ENCODE measurements around the gene NRROS. TPM values are rescaled to one million over a fixed set of nuclear protein-coding genes. Genes with fewer than 3 reads are reported as not detected.

The NRROS gene
- total RNA-seq, 6 experiments from 2014 or later, result 0.07 to 0.23 (median 0.13) TPM; not detected in 1

DNA sequence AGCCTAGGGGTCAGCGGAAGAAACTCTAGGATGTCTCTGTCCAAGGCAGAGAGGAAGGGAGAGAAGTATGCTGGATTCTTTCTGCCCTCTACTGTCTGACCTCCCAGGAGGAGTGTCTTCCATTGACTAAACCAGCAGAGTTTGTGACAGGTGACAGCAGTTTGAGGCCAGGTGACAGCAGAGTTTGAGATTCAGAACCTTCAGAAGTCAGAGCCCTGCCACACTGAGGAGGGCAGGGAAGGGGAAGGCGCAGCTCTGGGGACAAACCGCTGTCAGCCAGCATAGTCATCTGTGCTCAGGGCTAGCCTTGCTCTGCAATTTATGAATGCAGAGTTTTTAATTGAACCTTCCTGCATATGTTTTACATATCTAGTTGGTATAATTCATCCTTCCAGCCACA is 12.3 kb downstream of the NRROS start:
- Mint-ChIP-seq H3K4me3 (no peak overlapping the region), H3K27ac (peak overlapping the region; percentile 84; the same call in 1 of the 2 replicates), H3K27me3 (ENCODE audit: insufficient read depth) (peaks cover 15% of the 10 kb centered on the region), H3K9me3 (no peaks in the 10 kb centered on the region), H3K4me1 (ENCODE audit: low read depth) (peaks cover 21% of the 10 kb centered on the region), H3K36me3 (ENCODE audit: low read depth) (no peaks in the 10 kb centered on the region; the same call in 1 of the 2 replicates)
- TF ChIP-seq, protein P1, sequence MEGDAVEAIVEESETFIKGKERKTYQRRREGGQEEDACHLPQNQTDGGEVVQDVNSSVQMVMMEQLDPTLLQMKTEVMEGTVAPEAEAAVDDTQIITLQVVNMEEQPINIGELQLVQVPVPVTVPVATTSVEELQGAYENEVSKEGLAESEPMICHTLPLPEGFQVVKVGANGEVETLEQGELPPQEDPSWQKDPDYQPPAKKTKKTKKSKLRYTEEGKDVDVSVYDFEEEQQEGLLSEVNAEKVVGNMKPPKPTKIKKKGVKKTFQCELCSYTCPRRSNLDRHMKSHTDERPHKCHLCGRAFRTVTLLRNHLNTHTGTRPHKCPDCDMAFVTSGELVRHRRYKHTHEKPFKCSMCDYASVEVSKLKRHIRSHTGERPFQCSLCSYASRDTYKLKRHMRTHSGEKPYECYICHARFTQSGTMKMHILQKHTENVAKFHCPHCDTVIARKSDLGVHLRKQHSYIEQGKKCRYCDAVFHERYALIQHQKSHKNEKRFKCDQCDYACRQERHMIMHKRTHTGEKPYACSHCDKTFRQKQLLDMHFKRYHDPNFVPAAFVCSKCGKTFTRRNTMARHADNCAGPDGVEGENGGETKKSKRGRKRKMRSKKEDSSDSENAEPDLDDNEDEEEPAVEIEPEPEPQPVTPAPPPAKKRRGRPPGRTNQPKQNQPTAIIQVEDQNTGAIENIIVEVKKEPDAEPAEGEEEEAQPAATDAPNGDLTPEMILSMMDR (IDR thresholded peaks at IDR 0.05), result no peak
- no peak for DNase-seq

DNA sequence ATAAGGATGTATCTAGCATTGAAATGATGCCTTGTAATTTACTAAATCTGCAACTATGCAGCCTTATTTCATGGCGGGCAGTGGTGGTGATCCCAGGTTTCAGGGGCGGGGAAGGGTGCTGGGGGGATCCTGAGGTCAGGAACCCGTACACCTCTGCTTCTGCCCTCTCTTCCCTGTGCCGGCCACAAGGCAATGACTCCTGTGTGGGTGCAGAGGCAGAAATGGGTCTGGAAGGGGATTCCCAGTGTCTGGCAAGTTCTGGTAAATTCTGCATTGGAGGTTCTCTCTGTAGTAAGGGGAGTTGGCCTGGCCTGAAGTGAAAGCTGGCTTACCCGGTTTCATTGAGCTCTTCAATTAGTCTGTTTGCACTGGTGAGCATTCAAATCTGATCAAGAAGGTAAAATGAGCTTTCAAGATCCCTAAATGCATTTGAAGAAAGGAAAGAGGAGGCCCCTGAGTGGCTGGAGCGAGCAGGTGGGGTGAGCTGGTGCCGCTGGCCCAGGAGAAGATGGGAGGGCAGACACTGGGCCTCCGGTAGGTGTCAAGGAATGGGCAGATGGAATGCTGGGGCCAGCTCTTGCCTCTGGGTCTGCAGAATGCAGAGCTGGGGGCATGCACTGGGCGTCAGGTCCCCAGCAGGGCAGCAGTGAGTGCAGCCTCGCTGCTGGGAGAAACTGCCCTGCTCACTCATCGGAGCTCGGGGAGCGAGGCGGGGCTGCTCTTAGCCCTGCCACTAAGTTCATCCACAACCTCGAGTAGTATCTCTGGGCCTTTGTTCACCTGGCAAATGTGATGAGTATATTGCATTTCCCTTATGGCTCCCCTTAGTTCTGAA is 13.7 kb downstream of the NRROS start:
- Mint-ChIP-seq H3K4me1 (ENCODE audit: low read depth) (peaks cover 16% of the 10 kb centered on the region), H3K9me3 (no peaks in the 10 kb centered on the region), H3K27me3 (ENCODE audit: insufficient read depth) (peaks cover 10% of the 10 kb centered on the region), H3K36me3 (ENCODE audit: low read depth) (no peaks in the 10 kb centered on the region; the same call in 1 of the 2 replicates), H3K4me3 (no peak overlapping the region), H3K27ac (no peak overlapping the region)
- TF ChIP-seq, protein P1 (IDR thresholded peaks at IDR 0.05), result no peak
- no peak for DNase-seq

DNA sequence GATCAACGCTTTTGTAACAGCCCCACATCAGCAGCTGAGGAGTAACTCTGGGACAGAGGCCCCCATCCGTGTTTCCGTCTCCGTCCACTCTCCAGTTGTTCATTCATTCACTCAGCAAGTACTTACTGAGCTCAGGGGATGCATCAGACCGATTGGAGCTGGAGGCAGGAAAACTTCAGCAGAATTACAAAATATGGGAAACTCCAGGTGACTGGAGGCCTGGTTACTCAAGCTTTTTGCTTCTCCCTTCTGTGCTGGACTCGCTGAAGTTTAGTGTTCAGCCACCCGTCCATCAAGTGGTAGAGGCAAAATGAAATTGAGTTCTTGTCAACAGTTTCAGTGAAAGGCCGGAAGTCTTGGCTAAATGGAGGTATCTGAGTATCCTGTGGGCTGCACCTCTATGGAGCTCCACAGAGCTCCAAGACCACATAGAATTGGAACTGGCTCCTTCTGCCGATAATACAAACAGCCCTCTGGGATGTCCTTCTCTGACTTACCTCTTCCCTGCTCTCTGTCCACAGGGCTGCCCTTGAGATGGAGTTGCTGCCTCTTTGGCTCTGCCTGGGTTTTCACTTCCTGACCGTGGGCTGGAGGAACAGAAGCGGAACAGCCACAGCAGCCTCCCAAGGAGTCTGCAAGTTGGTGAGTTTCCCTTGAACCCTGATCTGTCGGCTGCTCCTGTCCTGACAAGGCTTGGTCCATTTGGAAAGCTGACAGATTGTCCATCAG is 14.7 kb downstream of the NRROS start:
- DNase-seq, result no peak
- Mint-ChIP-seq H3K27me3 (ENCODE audit: insufficient read depth) (peaks cover 9% of the 10 kb centered on the region), H3K4me1 (ENCODE audit: low read depth) (peaks cover 16% of the 10 kb centered on the region), H3K9me3 (no peaks in the 10 kb centered on the region), H3K4me3 (no peak overlapping the region), H3K27ac (no peak overlapping the region), H3K36me3 (ENCODE audit: low read depth) (no peaks in the 10 kb centered on the region; the same call in 1 of the 2 replicates)
- TF ChIP-seq, protein P1 (IDR thresholded peaks at IDR 0.05), result no peak

DNA sequence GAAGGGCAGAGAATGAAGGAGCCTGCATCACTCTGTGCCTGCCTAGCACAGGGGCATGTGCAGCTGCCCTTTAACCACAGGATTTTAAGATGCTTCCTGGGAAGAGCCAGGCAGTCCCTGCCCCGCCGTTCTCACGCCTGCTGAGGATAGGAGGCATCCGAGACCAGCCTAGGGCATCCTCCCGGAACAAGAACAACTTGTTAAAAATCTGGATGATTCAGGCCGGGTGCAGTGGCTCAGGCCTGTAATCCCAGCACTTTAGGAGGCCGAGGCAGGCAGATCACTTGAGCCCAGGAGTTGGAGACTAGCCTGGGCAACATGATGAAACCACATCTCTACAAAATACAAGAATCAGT is 15.2 kb downstream of the NRROS start:
- peaks cover 16% of the 10 kb centered on the region for H3K4me1 Mint-ChIP-seq (ENCODE audit: low read depth)
- H3K36me3 Mint-ChIP-seq (ENCODE audit: low read depth), result no peaks in the 10 kb centered on the region; the same call in 1 of the 2 replicates
- H3K4me3 Mint-ChIP-seq, result no peak overlapping the region
- TF ChIP-seq, protein P1 (IDR thresholded peaks at IDR 0.05), result no peak
- H3K27me3 Mint-ChIP-seq (ENCODE audit: insufficient read depth), result peaks cover 9% of the 10 kb centered on the region
- no peaks in the 10 kb centered on the region for H3K9me3 Mint-ChIP-seq
- DNase-seq, result no peak
- no peak overlapping the region for H3K27ac Mint-ChIP-seq

DNA sequence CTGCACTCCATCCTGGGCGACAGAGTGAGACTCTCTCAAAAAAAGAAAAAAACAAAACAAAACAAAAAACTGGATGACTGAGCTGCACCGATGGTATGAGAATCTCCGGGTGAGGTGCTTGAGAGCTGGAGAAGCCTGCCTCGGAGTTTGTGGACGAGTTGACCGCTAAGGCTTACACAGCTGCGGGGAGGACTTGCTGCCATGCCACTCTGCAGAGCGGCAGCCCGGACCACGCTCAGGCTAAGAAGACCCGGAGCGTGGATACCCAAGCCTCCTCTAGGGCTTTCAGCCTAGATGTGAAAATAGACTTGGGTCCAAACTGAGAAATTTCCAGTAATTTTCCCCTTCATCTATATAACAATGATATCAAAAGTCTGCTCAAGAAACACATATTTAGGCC is 16.0 kb downstream of the NRROS start:
- Mint-ChIP-seq H3K9me3 (no peaks in the 10 kb centered on the region), H3K27me3 (ENCODE audit: insufficient read depth) (peaks cover 9% of the 10 kb centered on the region), H3K4me3 (no peak overlapping the region), H3K36me3 (ENCODE audit: low read depth) (no peaks in the 10 kb centered on the region; the same call in 1 of the 2 replicates), H3K4me1 (ENCODE audit: low read depth) (peaks cover 14% of the 10 kb centered on the region), H3K27ac (no peak overlapping the region)
- DNase-seq, result no peak
- TF ChIP-seq, protein P1 (IDR thresholded peaks at IDR 0.05), result no peak
